DMS79 (cell line): ENCODE data around the gene LIPC.

Source experiments
- DNase-seq: peaks from one replicate; lab custom pipeline; 2025; lab: John Stamatoyannopoulos, UW

LIPC gene

DNA sequence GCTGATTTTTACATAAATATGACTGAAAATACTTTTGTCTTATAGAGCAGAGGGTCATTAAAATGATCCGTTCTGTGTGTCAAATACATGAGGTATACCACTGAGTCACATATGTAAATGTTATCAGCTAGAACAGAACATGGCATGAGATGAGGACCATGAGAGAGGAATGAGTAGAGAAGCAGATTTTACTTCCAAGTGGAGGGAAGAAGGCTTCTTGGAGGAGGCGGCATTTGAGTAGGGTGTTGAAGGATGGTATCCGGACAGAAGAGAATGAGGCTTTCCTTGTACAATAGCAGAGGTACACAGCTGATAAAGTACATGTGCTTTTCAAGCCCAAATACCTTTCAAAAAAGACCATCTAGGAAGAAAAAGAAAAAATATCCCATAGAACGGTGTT lies 4.8 kb downstream of the LIPC start:
- no peak for DNase-seq

- no peak for DNase-seq
These were observed 5.8 kb downstream of the LIPC start for GRCh38 chr15:58437531-58438105.

DNA sequence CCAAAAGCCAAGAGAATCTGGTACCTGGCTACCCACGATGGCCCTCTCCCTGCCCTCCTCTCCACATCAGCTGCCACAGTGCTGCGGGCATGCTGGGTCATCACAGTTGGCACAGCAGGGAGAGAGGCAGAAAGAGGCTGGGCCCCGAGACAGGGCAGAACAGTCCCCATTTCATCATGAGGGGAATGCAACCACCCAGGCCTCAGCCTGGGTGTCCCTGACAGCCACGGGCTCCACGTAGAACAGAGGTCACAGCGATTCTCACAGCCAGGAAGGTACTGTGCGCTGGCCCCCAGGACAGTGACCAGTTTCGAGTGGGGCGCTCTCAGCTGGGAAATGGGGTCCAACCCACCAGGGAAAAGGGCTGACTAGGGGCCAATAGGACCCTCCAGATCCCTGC lies 6.3 kb downstream of the LIPC start:
- no peak for DNase-seq

DNA sequence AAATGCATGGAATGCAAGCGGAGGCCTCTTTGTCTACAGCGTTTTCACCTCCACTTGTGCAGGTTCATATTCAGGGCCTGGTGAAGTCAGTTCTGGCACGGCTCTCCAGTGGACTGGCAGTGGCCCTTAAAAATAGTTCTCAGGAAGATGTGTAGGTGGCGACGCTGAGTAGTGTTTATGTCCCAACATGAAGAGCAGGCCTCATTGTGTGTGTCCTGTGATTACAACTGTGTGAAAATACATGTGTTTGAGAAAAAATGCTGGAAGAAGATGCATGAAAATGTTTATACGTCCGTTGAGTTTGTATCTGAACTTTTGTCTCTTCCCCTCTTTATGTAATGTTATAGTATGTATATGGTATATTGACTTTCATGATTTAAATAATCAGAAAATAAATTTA lies 7.2 kb downstream of the LIPC start:
- DNase-seq, result no peak

- no peak for DNase-seq
These were observed 8.5 kb downstream of the LIPC start for GRCh38 chr15:58440158-58440910.

DNA sequence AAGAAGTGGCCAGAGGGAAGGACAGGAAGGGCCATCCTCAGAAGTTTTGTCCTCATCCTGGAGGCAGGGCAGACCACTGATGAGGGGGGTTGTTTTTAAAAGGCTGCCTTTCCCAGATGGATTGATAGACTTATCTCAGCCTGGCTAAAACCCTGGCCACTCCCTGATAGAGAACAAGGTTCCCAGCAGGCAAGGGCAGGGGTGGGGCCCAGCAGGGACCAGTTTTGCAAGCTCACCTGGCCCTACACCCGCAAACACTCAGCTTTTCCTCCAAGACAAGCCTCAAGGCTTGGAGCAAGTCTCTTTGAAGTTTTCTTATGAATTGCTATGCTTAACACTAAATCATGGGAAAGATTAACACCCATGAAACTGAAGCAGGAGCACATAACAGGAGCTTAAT lies 9.1 kb downstream of the LIPC start:
- DNase-seq, result no peak

DNA sequence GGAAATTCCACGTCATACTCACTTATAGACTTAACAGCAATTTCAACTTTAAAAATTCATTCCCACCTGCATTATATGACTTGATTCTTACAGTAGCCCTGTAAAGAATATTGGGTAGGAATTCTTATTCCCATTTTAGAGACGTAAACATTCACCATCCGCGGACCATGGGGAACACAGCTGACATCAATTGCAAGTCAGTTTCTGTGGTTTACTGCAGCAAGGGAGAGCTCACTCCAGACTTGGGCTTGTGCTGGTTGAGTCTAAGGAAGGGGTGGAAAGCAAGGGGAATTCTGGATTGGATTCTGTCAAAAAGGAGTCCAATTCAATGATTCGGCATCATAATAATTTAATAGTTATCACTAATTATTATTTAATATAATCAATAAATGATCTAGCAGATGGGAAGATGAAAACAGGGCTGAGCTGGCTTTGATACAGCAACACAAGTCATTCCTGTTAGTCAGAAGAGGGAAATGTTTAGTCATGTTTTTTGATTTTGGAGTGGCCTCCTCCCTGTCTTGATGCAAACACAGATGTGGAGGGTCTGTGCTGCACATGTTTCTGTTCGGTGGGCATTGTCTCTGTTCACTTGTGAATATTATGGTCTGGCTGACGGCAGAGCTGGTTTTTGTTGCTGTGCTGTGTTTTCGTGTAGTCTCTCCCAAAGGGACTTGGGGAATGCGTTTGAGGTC lies 9.7 kb downstream of the LIPC start:
- DNase-seq, result no peak

DNA sequence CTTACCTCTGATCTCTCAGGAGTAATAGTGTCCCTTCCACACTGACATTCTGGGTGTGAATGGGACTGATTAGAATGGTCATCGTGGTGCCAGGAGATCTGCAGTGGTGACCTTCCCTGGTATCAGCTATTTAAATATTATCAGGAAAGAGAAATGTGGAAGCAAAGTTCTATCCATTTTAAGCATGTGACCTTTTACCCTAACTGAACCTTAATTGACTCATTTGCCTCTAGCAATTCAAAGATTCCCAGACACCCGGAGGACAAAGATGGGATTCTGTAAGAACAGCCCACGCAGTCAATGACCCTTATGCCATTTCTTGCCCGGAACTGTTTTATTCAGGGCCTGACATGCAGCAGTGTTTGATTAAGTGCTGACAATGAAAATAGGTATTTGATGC lies 10.3 kb downstream of the LIPC start:
- no peak for DNase-seq

DNA sequence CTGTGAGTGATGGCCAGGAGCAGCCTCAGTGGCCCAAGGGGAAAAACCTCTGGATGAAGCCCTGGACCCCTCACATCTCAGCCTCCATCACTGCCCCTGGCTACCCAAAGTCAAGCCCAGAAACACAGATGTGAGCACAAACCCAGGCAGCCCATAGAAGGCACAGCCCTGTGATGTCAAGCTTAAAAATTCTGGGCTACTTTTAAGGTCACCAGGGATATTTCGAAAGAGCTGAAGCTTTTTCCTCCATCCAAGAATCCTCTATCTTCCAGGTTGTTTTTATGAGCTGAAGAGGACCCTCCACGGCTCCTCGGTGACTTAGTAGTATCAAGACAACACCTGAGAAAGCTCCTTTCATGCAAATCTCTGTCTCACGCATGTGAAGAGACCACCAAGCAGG lies 11.5 kb downstream of the LIPC start:
- DNase-seq, result no peak

DNA sequence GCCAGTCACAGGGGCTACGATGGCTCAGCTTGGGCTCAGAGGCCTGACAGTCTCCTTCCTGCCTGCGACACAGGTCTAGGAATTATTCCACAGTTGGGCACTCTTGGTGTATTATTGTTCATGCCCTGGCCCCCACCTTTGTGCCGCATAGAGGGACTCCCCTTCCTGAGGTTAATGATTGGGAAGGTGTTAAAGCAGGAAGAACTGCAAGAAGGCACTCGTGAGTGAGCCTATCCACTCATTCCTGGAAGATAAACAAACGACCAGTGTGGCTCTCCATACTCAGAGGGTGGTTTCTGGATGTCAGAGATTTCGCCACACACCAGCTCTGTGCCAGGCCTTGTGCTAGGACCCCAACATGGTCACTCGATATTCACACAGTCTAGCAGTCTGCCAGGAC lies 12.3 kb downstream of the LIPC start:
- DNase-seq, result no peak

DNA sequence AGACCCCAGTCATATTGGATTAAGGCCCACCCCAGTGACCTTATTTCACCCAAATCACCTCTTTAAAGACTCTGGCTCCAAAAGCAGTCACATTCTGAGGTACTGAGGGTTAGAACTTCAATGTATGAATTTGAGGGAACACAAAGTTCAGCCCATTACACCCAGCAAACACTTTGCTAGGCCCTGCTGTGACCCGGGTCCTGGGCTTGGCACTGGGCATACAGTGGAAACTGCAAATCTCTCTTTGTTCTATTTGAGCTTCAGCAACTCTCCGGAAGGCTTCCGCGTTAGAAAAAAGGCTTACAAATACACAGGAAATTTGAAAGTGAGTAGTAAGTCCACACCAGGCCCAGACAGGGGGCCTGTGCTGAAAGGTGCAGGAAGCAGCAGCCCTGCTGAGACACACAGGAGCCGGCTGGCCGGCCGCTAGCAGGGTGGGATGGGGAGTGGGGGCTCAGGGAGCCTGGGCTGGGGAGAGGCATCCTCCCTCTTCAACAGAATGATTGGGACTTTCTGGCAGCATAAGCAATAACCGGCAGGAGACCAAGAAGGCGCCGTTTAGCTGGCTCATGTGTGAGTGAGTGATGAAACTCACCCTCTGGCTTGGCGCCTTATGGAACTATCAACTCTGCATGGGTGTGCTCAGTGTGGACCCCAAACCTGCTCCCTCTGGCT lies 13.0 kb downstream of the LIPC start:
- DNase-seq, result no peak

GRCh38 chr15:58445865-58446264 lies 14.1 kb downstream of the LIPC start:
- DNase-seq, result no peak

DNA sequence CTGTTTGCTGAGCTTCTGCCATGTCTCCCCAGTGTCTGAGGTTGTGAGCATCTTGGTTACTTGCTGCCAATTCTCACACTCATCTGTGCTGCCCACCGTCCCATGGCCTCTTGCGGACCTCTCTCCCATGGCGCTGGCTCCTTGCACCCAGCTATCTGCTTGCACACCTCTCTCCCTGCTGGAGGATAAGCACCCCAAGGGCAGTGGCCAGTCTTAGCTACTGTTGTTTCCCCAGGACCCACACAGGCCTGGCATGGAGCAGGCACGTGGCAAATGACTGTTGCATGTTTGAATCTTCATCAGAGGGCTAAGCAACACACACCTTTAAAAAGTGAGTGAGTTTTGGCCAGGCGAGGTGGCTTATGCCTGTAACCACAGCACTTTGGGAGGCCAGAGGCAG lies 14.7 kb downstream of the LIPC start:
- no peak for DNase-seq

- peak; percentile 18 for DNase-seq
These were observed 15.7 kb downstream of the LIPC start for GRCh38 chr15:58447271-58448010.

- no peak for DNase-seq
These were observed 16.5 kb downstream of the LIPC start for GRCh38 chr15:58448331-58448730.

DNA sequence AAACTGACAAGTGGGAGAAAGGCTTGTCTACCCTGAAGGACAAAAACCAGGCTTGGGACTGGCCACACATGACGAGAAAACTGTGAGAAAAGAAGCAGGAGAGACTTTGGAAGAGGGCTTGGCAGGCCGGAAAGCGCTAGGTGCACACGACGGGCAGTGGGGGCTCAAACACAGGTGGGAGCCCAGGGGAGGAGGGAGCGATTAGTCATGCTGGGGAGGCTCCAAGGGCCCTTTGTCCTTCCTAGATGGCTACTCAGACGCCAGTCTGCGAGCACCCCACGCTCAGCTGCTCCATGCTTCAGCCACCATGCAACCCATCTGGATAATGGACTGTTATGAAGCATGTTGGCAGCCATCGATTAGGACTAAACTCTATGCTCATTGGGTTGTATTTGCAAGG lies 17.1 kb downstream of the LIPC start:
- DNase-seq, result no peak

DNA sequence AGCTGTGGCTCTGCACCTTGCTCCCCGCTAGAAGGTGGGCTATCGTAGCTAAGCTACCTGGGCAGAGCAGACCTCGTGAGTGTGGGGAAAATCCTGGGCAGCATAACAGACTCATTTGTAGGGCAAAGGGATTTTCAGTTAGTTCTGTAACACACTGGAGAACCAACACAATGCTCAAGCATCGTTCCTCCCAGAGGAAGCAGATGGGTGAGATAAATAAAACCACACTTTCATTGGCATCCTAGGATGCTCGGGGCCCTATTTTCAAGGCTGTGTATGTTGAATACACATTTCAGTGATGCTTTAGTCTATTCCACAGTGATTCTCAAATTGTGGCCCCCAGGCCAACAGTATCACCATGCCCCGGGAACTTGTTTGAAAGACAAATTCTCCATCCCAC lies 20.0 kb downstream of the LIPC start:
- DNase-seq, result no peak

DNA sequence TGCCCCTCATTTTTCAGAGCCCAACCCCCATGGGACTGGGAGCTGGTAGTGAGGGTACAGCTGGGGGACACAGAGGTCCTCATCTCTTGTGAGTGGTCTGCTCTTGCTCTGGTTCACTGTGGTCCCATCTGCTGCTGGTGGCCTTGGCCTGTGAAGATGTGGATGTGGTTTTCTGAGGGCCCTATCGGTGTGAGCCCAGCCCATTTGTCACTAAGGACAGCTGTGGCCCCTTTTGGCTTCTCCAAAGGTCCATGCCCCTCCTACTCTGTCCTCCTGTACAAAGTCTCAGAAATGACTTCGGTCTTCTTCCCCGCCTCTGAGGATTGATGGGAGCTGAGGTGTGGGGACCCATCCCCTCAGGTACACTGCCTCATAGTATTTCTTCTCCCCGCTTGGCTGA lies 21.0 kb downstream of the LIPC start:
- DNase-seq, result no peak

DNA sequence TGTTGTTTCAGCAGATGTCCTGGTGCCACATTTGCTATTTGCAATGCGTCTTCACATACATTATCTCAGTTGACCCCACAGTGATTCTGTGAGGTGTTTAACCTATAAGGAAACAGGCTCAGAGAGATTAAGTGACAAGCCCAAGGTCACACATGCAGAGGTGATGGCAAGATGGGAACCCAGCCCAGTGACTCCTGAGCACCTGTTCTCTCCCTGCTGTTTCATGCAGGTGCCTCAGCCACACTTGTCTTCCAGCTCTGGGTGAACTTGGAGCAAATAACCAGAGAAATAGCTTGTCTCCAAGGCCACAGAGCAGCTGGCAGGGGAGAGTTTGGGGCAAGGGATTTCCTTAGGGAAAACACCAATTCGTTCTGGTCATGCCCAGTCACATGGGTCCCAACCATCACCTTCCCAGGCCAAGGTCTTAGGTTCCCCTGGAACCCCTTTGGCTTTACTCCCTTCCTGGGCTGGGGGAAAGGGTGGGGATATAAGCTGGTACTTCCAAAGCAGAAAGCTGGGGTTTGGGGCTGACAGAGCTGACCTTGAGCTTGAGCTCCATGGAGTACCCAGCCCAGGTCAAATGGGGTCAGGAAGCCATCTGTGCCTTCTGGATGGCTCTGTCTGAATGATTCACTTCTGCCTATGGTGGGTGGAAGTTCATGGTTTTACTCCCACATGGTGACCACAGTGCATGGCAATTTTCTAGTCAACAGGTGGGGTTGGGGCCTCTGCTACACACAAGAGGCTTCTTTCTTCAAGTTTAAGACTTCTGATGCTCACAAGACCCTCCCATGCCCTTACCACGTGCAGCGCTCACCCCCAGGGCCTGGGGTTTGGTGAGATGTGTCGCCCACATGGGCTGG lies 22.4 kb downstream of the LIPC start:
- no peak for DNase-seq

DNA sequence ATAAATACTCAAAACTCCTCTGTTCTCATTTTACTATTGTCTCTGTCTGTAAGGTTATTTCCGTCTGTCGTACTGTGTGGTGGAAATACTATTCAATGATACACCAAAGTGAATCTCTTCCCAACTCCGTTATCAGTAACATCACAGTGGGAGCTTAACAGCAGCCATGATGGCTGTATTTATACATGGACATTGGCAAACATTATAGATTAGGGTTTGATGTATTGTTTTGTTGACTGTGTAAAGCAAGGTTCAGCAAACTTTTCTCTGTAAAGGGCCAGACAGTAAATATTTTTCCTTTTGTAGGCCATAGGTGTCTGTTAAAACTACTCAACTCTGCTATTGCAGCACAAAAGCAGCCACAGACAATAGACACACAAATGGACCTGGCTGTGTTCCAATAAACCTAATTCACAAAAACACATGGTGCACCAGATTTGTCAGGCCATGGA lies 23.2 kb downstream of the LIPC start:
- DNase-seq, result no peak

- no peak for DNase-seq
These were observed 25.7 kb downstream of the LIPC start for GRCh38 chr15:58457466-58457965.
